Right kidney (tissue), 1 donor: Measurements from ENCODE around the gene BTBD17.

Experiments used
- DNase-seq: peaks from one replicate; pipeline ENCODE4 v3.0.0-alpha.2; 2016

The BTBD17 gene

GRCh38 chr17:74334393-74335039, 27.2 kb downstream of the BTBD17 start:
- no peak for DNase-seq

- peak; percentile 30 for DNase-seq
Observed at GRCh38 chr17:74332763-74333283, 28.8 kb downstream of the BTBD17 start.

GRCh38 chr17:74332017-74332650, 29.5 kb downstream of the BTBD17 start:
- DNase-seq, result no peak

GRCh38 chr17:74330446-74330845, 31.2 kb downstream of the BTBD17 start:
- no peak for DNase-seq

GRCh38 chr17:74329378-74329777, 32.3 kb downstream of the BTBD17 start:
- DNase-seq, result no peak

- DNase-seq, result no peak
Observed at GRCh38 chr17:74328487-74328886, 33.2 kb downstream of the BTBD17 start.

GRCh38 chr17:74326506-74326905, 35.2 kb downstream of the BTBD17 start:
- no peak for DNase-seq

GRCh38 chr17:74325743-74326379, 35.8 kb downstream of the BTBD17 start, which contains the start of gene KIF19:
TSS of gene KIF19 (plus strand) at chr17:74326226. CDS start at chr17:74326350, 124 bp downstream.
- peak; percentile 61 for DNase-seq

GRCh38 chr17:74325376-74325742, 36.3 kb downstream of the BTBD17 start:
- no peak for DNase-seq

- DNase-seq, result no peak
Observed at GRCh38 chr17:74324521-74324920, 37.1 kb downstream of the BTBD17 start.

GRCh38 chr17:74318391-74318790, 43.3 kb downstream of the BTBD17 start:
- no peak for DNase-seq

GRCh38 chr17:74317071-74317470, 44.6 kb downstream of the BTBD17 start:
- no peak for DNase-seq

- DNase-seq, result no peak
Observed at GRCh38 chr17:74316220-74316619, 45.4 kb downstream of the BTBD17 start.

GRCh38 chr17:74314877-74315276, 46.8 kb downstream of the BTBD17 start:
- DNase-seq, result no peak

GRCh38 chr17:74309902-74310301, 51.8 kb downstream of the BTBD17 start:
- no peak for DNase-seq

- no peak for DNase-seq
Observed at GRCh38 chr17:74307984-74308773, 53.5 kb downstream of the BTBD17 start.
